WTC11 (cell line): ENCODE data around the gene ZBTB16. TPM values are rescaled to one million over a fixed set of nuclear protein-coding genes. Genes with fewer than 3 reads are reported as not detected.
A peak's percentile ranks its signal among the peaks of the same experiment; 100 is the strongest.

Experiments
- ATAC-seq: fragments of 200-7000 bp; cut with Tn5 transposase; 2 replicates; pipeline ENCODE4 v1.10.0; 2021; ENCODE audit warnings: mild to moderate bottlenecking, moderate library complexity
- CTCF ChIA-PET: fragments of 300-600 bp; sonication (Branson Sonifier 250); formaldehyde crosslinking; loops from one replicate; lab custom pipeline; 2021; ENCODE audit warnings: antibody characterized with exemption; lab: Charles Lee
- POLR2A ChIA-PET: fragments of 350-600 bp; sonication (Branson Sonifier 250); formaldehyde crosslinking; loops from one replicate; lab custom pipeline; 2021; ENCODE audit warnings: antibody characterized with exemption; lab: Charles Lee
- DNase-seq: peaks from one replicate; pipeline ENCODE4 v3.0.0; 2021; ENCODE audit warnings: low spot score
- H3K27ac Mint-ChIP-seq: 2 replicates; pipeline ENCODE4 v1.8.0; 2021; ENCODE audit warnings: mixed read lengths
- H3K27me3 Mint-ChIP-seq: 2 replicates; pipeline ENCODE4 v1.8.0; 2021; ENCODE audit warnings: low read depth, mild to moderate bottlenecking, moderate library complexity, mixed read lengths
- H3K36me3 Mint-ChIP-seq: 2 replicates; pipeline ENCODE4 v1.8.0; 2021; ENCODE audit warnings: mixed read lengths
- H3K4me1 Mint-ChIP-seq: 2 replicates; pipeline ENCODE4 v1.8.0; 2022; ENCODE audit warnings: mixed read lengths
- H3K4me3 Mint-ChIP-seq: 2 replicates; pipeline ENCODE4 v1.8.0; 2021; ENCODE audit warnings: mild to moderate bottlenecking, moderate library complexity, mixed read lengths
- H3K9me3 Mint-ChIP-seq: 2 replicates; pipeline ENCODE4 v1.8.0; 2021; ENCODE audit warnings: mixed read lengths
- ATF3 ChIP-seq: sonication (generic); formaldehyde crosslinking; conservative IDR thresholded peaks from 2 replicates; pipeline ENCODE4 v1.8.1; 2022; ENCODE audit warnings: mild to moderate bottlenecking, missing genetic modification reagents
- CBFB ChIP-seq: sonication (generic); formaldehyde crosslinking; IDR thresholded peaks from 2 replicates; pipeline ENCODE4 v1.8.1; 2022; ENCODE audit warnings: mild to moderate bottlenecking, low read depth, missing genetic modification reagents
- ELF4 ChIP-seq: sonication (generic); formaldehyde crosslinking; IDR thresholded peaks from 2 replicates; pipeline ENCODE4 v1.8.1; 2022; ENCODE audit warnings: low read depth, mild to moderate bottlenecking, moderate library complexity, missing genetic modification reagents
- GABPB1 ChIP-seq: sonication (generic); formaldehyde crosslinking; IDR thresholded peaks from 2 replicates; pipeline ENCODE4 v1.8.1; 2023; ENCODE audit warnings: mild to moderate bottlenecking, missing genetic modification reagents
- GRHL2 ChIP-seq: fragments of 250-450 bp; sonication (Bioruptor Pico); IDR thresholded peaks from 2 replicates; pipeline ENCODE4 v1.8.0; 2022; ENCODE audit warnings: mild to moderate bottlenecking, moderate library complexity; ENCODE audit not compliant: insufficient replicate concordance, severe bottlenecking
- GTF2I ChIP-seq: fragments of 250-450 bp; sonication (Bioruptor Pico); conservative IDR thresholded peaks from 2 replicates; pipeline ENCODE4 v1.4.0; 2021; ENCODE audit warnings: mild to moderate bottlenecking
- HMGXB4 ChIP-seq: sonication (generic); formaldehyde crosslinking; IDR thresholded peaks from 2 replicates; pipeline ENCODE4 v1.8.1; 2023; ENCODE audit warnings: mild to moderate bottlenecking, moderate library complexity, missing genetic modification reagents
- JUN ChIP-seq: sonication (generic); formaldehyde crosslinking; IDR thresholded peaks from 2 replicates; pipeline ENCODE4 v1.8.0; 2023; ENCODE audit warnings: mild to moderate bottlenecking, missing genetic modification reagents
- MLX ChIP-seq: sonication (generic); formaldehyde crosslinking; IDR thresholded peaks from 2 replicates; pipeline ENCODE4 v1.8.1; 2023; ENCODE audit warnings: mild to moderate bottlenecking, missing genetic modification reagents, moderate library complexity
- NFE2L1 ChIP-seq: sonication (generic); formaldehyde crosslinking; IDR thresholded peaks from 2 replicates; pipeline ENCODE4 v1.8.1; 2023; ENCODE audit warnings: missing genetic modification reagents
- NR3C1 ChIP-seq: sonication (generic); formaldehyde crosslinking; conservative IDR thresholded peaks from 2 replicates; pipeline ENCODE4 v1.8.1; 2023; ENCODE audit warnings: low read depth, mild to moderate bottlenecking, missing genetic modification reagents
- PREB ChIP-seq: sonication (generic); formaldehyde crosslinking; IDR thresholded peaks from 2 replicates; pipeline ENCODE4 v1.8.1; 2022; ENCODE audit warnings: mild to moderate bottlenecking, missing genetic modification reagents, moderate library complexity, borderline replicate concordance
- SOX15 ChIP-seq: fragments of 250-450 bp; sonication (Bioruptor Pico); IDR thresholded peaks from 2 replicates; pipeline ENCODE4 v1.9.0; 2021; ENCODE audit warnings: mild to moderate bottlenecking
- SP1 ChIP-seq: sonication (generic); formaldehyde crosslinking; conservative IDR thresholded peaks from 2 replicates; pipeline ENCODE4 v1.8.1; 2022; ENCODE audit warnings: missing genetic modification reagents
- STAT6 ChIP-seq: sonication (generic); formaldehyde crosslinking; conservative IDR thresholded peaks from 2 replicates; pipeline ENCODE4 v1.8.1; 2023; ENCODE audit warnings: mild to moderate bottlenecking, low read depth, missing genetic modification reagents, moderate library complexity
- TCF7 ChIP-seq: sonication (generic); formaldehyde crosslinking; IDR thresholded peaks from 2 replicates; pipeline ENCODE4 v1.8.0; 2022; ENCODE audit warnings: mild to moderate bottlenecking, low read depth, missing genetic modification reagents, moderate library complexity
- ZNF219 ChIP-seq: sonication (generic); formaldehyde crosslinking; IDR thresholded peaks from 2 replicates; pipeline ENCODE4 v1.8.0; 2023; ENCODE audit warnings: missing genetic modification reagents, mild to moderate bottlenecking, borderline replicate concordance
- ZNF396 ChIP-seq: fragments of 250-450 bp; sonication (Bioruptor Pico); IDR thresholded peaks from 2 replicates; pipeline ENCODE4 v1.8.0; 2021; ENCODE audit warnings: mild to moderate bottlenecking, moderate library complexity, borderline replicate concordance
- ZNF416 ChIP-seq: fragments of 250-450 bp; sonication (Bioruptor Pico); IDR thresholded peaks from 2 replicates; pipeline ENCODE4 v1.9.0; 2021; ENCODE audit warnings: mild to moderate bottlenecking, inconsistent platforms
- ZNF423 ChIP-seq: fragments of 250-450 bp; sonication (Bioruptor Pico); IDR thresholded peaks from 2 replicates; pipeline ENCODE4 v2.1.2; 2022; ENCODE audit warnings: mild to moderate bottlenecking, moderate library complexity
- ZNF425 ChIP-seq: fragments of 250-450 bp; sonication (Bioruptor Pico); conservative IDR thresholded peaks from 2 replicates; pipeline ENCODE4 v1.9.0; 2021; ENCODE audit warnings: mild to moderate bottlenecking
- total RNA-seq: library from RNA; stranded (reverse); gene quantifications from 3 replicates; pipeline ENCODE4 v1.2.3, GENCODE V29; 2021

ZBTB16 gene
- total RNA-seq, 1 experiment from 2014 or later, result 0.57 TPM

GRCh38 chr11:114260483-114260882 lies 201.0 kb downstream of the ZBTB16 start:
- CTCF ChIA-PET, result interaction anchor here (0.6 to 10.6 kb wide), 38 partner anchors 9 to 701 kb away, joined by 3 to 151 read pairs (median 6); partner anchors contain the start of genes HTR3A, HTR3B and ZBTB16
- ATAC-seq, result no peak
- H3K27ac Mint-ChIP-seq, result no peak overlapping the region
- POLR2A ChIA-PET, result no interaction called here
- H3K4me1 Mint-ChIP-seq, result peaks cover 16% of the 10 kb centered on the region
- no peak overlapping the region for H3K4me3 Mint-ChIP-seq
- H3K36me3 Mint-ChIP-seq, result no peaks in the 10 kb centered on the region
- no peaks in the 10 kb centered on the region for H3K27me3 Mint-ChIP-seq
- DNase-seq, result no peak
- H3K9me3 Mint-ChIP-seq, result no peaks in the 10 kb centered on the region
- TF ChIP-seq SOX15 (no peak), NR3C1 (CRISPR knock-in tag) (no peak), SP1 (CRISPR knock-in tag) (no peak), CBFB (CRISPR knock-in tag) (no peak), ATF3 (CRISPR knock-in tag) (no peak), ZNF423 (CRISPR knock-in tag) (no peak), TCF7 (CRISPR knock-in tag) (no peak), GRHL2 (CRISPR knock-in tag) (no peak)

GRCh38 chr11:114261791-114262190 lies 202.3 kb downstream of the ZBTB16 start:
- POLR2A ChIA-PET, result interaction anchor here (0.9 to 1.3 kb wide), 2 partner anchors 268 to 366 kb away, joined by 3 to 4 read pairs; no protein-coding TSS in a partner anchor
- TF ChIP-seq ELF4 (no peak), ATF3 (CRISPR knock-in tag) (no peak), GTF2I (no peak), NFE2L1 (CRISPR knock-in tag) (no peak), HMGXB4 (CRISPR knock-in tag) (no peak), JUN (CRISPR knock-in tag) (no peak), ZNF416 (CRISPR knock-in tag) (no peak)
- no peak overlapping the region for H3K4me3 Mint-ChIP-seq
- H3K27me3 Mint-ChIP-seq, result no peaks in the 10 kb centered on the region
- peaks cover 8% of the 10 kb centered on the region for H3K4me1 Mint-ChIP-seq
- no peaks in the 10 kb centered on the region for H3K36me3 Mint-ChIP-seq
- no peaks in the 10 kb centered on the region for H3K9me3 Mint-ChIP-seq
- DNase-seq (no peak), ATAC-seq (no peak)
- CTCF ChIA-PET, result interaction anchor here (0.6 to 10.6 kb wide), 31 partner anchors 10 to 455 kb away, joined by 3 to 151 read pairs (median 5); partner anchors contain the start of genes HTR3A, HTR3B and ZBTB16
- no peak overlapping the region for H3K27ac Mint-ChIP-seq

GRCh38 chr11:114262681-114263512 lies 203.4 kb downstream of the ZBTB16 start:
- CTCF ChIA-PET, result interaction anchor here (0.6 to 10.6 kb wide), 20 partner anchors 11 to 532 kb away, joined by 3 to 151 read pairs (median 6); partner anchors contain the start of genes HTR3A and ZBTB16
- Mint-ChIP-seq H3K9me3 (no peaks in the 10 kb centered on the region), H3K4me3 (no peak overlapping the region), H3K27ac (no peak overlapping the region), H3K36me3 (no peaks in the 10 kb centered on the region), H3K4me1 (no peaks in the 10 kb centered on the region), H3K27me3 (no peaks in the 10 kb centered on the region)
- DNase-seq (peak; percentile 34), ATAC-seq (peak; percentile 74)
- POLR2A ChIA-PET, result interaction anchor here (0.9 kb wide), 1 partner anchor 367 kb away, joined by 3 read pairs; no protein-coding TSS in a partner anchor
- TF ChIP-seq STAT6 (CRISPR knock-in tag) (no peak), PREB (no peak), GABPB1 (CRISPR knock-in tag) (no peak), ZNF219 (CRISPR knock-in tag) (no peak), ZNF425 (CRISPR knock-in tag) (no peak), MLX (CRISPR knock-in tag) (no peak), ZNF396 (CRISPR knock-in tag) (no peak)
